ENCODE measurements around the gene ZNF585A. TPM values are rescaled to one million over a fixed set of nuclear protein-coding genes. Genes with fewer than 3 reads are reported as not detected.
"Not testable (repeated sequence)": the region's sequence is repeated elsewhere in the genome, so short reads cannot be mapped to it uniquely, and the experiment has no call there.

ZNF585A gene
- total RNA-seq, 2 donors from 2014 or later = 7.6 to 10.3 TPM

GRCh38 chr19:37111753-37112152, 60.7 kb downstream of the ZNF585A start:
- ATAC-seq; intact Hi-C loops (cut with DNase I, micrococcal nuclease); DNase-seq: not testable (repeated sequence)

- intact Hi-C loops (cut with DNase I, micrococcal nuclease); ATAC-seq; DNase-seq: not testable (repeated sequence)
Observed at GRCh38 chr19:37104135-37104534, 68.4 kb downstream of the ZNF585A start.

GRCh38 chr19:37098570-37098969, 73.9 kb downstream of the ZNF585A start:
- DNase-seq (no peak), ATAC-seq (no peak)
- intact Hi-C loops (cut with DNase I, micrococcal nuclease) = no loop called here

GRCh38 chr19:37095859-37096258, 76.6 kb downstream of the ZNF585A start:
- intact Hi-C loops (cut with DNase I, micrococcal nuclease) = no loop called here
- ATAC-seq (no peak), DNase-seq (no peak)

Other genes with a start within 250 kb of the ZNF585A start
- gene ZNF420, start 94.3 kb downstream of the ZNF585A start, total RNA-seq = 1 to 10 TPM; 6.4 to 6.7 TPM
- 10 to 100 TPM; 12.1 to 13.1 TPM for gene ZNF585B, start 37.8 kb upstream of the ZNF585A start, total RNA-seq
- gene ZNF383, start 45.5 kb upstream of the ZNF585A start, total RNA-seq = 1 to 10 TPM; 8.4 to 9.0 TPM
- 1 to 10 TPM; 3.9 to 5.3 TPM for gene ZNF527, start 198.4 kb upstream of the ZNF585A start, total RNA-seq

All from left colon (tissue), 2 donors.